Upper lobe of right lung (tissue), 1 donor: Measurements from ENCODE around the gene MLLT3. TPM values are rescaled to one million over a fixed set of nuclear protein-coding genes. Genes with fewer than 3 reads are reported as not detected.

Experiments used
- ATAC-seq: fragments of 200-7000 bp; cut with Tn5 transposase; one replicate; pipeline ENCODE4 v1.9.1; 2020; ENCODE audit warnings: mild to moderate bottlenecking, moderate library complexity
- DNase-seq: peaks from one replicate; pipeline ENCODE4 v3.0.0-alpha.2; 2020
- H3K27ac ChIP-seq: fragments of 200-600 bp; one replicate; pipeline ENCODE4 v1.8.0; 2022
- H3K27me3 ChIP-seq: fragments of 200-600 bp; one replicate; pipeline ENCODE4 v1.8.0; 2022; ENCODE audit warnings: mild to moderate bottlenecking
- H3K36me3 ChIP-seq: fragments of 200-600 bp; one replicate; pipeline ENCODE4 v1.8.0; 2022
- H3K4me1 ChIP-seq: fragments of 200-600 bp; one replicate; pipeline ENCODE4 v1.8.0; 2022
- H3K4me3 ChIP-seq: fragments of 200-600 bp; one replicate; pipeline ENCODE4 v1.8.0; 2022; ENCODE audit warnings: mild to moderate bottlenecking
- H3K9me3 ChIP-seq: fragments of 200-600 bp; one replicate; pipeline ENCODE4 v1.8.0; 2022
- intact Hi-C: fragments of 100-400 bp; cut with DNase I; formaldehyde crosslinking; loops from one replicate; pipeline ENCODE4 v1.11.0; 2022
- total RNA-seq: library from RNA; stranded (reverse); fragmentation: NEBNext Ultra II Directional; extraction: Animal tissue kit (Norgen Biotek cat#: 25700); gene quantifications from one replicate; pipeline ENCODE4 v1.2.1, GENCODE V29; 2021
- TF ChIP-seq, protein P1 (sequence below): fragments of 200-600 bp; IDR thresholded peaks from one replicate; pipeline ENCODE4 v1.8.0; 2022; ENCODE audit warnings: antibody characterized with exemption
- donor health status: DM: no; HTN: yes; CAD: no; lungs with severe emphysema.

MLLT3 gene
- total RNA-seq, 1 donor from 2014 or later: 15.4 TPM

DNA sequence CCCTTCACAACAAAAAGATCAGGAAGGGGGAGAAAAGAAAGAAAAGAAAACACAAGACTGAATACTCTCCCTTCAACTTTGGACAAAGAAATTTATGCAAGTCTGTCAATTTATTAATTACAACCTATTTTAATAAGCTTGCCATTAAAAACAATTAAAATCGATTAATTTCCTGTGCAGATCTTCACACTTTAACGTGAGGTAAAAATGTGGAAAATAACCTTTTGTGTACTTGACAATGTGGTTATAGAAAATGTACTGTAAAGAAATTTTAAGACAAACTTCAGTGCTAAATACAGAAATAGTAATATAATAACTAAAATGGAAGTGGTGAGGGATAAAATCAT, 2.7 kb upstream of the MLLT3 start:
- intact Hi-C loops: no loop called here
- H3K4me3 ChIP-seq: no peak overlapping the region
- ATAC-seq (no peak), DNase-seq (no peak)
- no peaks in the 10 kb centered on the region for H3K36me3 ChIP-seq
- no peaks in the 10 kb centered on the region for H3K27me3 ChIP-seq
- TF ChIP-seq, protein P1, sequence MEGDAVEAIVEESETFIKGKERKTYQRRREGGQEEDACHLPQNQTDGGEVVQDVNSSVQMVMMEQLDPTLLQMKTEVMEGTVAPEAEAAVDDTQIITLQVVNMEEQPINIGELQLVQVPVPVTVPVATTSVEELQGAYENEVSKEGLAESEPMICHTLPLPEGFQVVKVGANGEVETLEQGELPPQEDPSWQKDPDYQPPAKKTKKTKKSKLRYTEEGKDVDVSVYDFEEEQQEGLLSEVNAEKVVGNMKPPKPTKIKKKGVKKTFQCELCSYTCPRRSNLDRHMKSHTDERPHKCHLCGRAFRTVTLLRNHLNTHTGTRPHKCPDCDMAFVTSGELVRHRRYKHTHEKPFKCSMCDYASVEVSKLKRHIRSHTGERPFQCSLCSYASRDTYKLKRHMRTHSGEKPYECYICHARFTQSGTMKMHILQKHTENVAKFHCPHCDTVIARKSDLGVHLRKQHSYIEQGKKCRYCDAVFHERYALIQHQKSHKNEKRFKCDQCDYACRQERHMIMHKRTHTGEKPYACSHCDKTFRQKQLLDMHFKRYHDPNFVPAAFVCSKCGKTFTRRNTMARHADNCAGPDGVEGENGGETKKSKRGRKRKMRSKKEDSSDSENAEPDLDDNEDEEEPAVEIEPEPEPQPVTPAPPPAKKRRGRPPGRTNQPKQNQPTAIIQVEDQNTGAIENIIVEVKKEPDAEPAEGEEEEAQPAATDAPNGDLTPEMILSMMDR: no peak
- peaks cover 10% of the 10 kb centered on the region for H3K4me1 ChIP-seq
- H3K9me3 ChIP-seq: no peaks in the 10 kb centered on the region
- H3K27ac ChIP-seq: no peak overlapping the region

DNA sequence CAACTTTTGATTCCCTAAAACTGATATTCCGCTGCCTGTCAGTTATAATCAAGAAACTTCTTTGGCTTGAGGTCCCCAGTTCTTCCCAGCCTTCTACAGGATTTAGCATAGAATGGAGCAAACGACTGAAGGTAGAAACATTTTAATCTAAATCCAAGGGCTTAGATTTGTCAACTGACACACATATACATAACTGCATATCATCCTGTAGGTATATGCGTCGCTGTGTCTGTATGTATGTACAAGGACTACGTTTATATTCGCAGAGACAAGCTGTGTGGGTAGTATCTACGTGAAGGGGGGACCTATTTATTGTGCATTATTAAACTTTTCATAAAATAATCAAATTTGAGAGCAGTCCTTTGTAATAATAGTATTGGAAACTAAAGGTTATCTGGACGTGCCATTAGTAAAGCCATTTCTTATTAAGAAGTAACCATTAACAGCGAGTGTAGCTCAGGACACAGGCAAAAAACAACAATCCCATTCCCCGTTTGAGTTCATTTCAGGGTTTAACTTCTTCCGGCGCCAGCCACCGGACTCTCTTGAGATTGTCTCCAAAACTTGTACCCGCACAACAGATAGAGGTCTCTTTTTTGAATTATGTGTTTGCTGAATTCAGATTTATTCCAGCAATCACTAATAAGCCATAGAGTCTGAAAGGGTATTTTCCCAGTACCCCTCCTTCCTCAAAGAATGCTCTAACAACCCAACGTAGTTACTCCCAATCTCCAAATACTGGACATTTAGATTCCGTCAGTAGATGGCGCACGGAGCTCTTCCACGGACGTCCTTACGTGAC, 2.1 kb upstream of the MLLT3 start:
- Histone ChIP-seq H3K27ac (no peak overlapping the region), H3K27me3 (no peaks in the 10 kb centered on the region), H3K4me3 (peak overlapping the region; percentile 86), H3K4me1 (peaks cover 15% of the 10 kb centered on the region), H3K36me3 (no peaks in the 10 kb centered on the region), H3K9me3 (no peaks in the 10 kb centered on the region)
- TF ChIP-seq, protein P1: peak; percentile 76
- no peak for DNase-seq
- peak; percentile 32 for ATAC-seq
- intact Hi-C loops: no loop called here

DNA sequence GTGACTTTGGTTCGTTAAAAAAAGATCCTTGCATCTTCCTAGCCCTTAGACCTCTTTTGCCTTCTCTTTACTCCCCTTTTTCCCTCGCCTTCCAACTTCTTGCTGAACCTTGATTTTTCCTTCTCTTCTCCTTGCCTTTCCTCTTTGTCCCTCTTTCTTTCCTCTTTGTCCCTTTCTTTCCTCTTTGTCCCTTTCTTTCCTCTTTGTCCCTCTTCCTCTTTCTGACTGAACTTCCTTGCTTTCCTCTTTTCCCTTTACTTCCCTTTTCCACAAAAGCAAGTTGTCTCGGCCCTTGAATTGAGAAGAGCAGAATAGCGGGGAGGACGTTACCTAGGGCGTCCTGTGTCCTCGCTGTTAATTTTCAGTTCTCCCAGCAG, 1.4 kb upstream of the MLLT3 start:
- no peak overlapping the region for H3K27ac ChIP-seq
- H3K4me3 ChIP-seq: peak overlapping the region; percentile 86
- no peaks in the 10 kb centered on the region for H3K36me3 ChIP-seq
- intact Hi-C loops: no loop called here
- H3K4me1 ChIP-seq: peaks cover 19% of the 10 kb centered on the region
- no peaks in the 10 kb centered on the region for H3K9me3 ChIP-seq
- H3K27me3 ChIP-seq: no peaks in the 10 kb centered on the region
- ATAC-seq (no peak), DNase-seq (no peak)
- TF ChIP-seq, protein P1: no peak

DNA sequence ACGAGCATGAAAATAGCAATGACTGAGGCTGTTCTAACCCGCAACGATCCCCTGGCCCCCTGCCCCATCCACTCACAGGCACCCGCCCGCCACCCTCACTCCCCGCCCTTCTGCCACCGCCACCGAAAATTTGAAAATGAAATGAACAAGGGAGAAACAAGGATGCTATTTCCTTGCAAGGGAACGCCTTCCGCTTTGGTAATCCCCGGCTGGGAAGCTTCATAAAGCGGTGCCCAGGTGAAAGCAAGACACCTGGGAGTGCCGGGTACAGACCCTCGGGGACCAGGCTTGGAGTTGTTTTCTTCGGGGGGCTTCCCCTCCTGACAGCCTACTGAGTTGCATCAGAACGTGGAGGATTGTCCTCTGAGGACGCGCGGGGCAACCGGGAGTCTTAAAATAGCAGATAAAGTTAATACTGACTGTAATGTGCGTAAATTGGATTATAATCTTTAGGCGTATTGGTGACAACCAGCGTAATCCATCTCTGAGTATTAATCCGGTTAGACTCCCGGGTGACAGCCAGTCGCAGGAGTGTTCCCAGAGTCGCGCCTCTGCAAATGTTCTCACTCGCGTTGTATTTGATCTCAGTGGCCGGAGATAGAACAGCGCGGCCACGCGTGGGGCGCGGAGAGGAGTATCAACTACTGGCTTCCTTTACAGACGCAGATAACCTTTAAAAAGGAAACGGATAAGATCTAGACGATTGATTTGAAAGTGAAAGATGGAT, 885 bp upstream of the MLLT3 start:
- intact Hi-C loops: no loop called here
- TF ChIP-seq, protein P1: no peak
- no peak for ATAC-seq
- H3K27me3 ChIP-seq: no peaks in the 10 kb centered on the region
- H3K36me3 ChIP-seq: no peaks in the 10 kb centered on the region
- peaks cover 19% of the 10 kb centered on the region for H3K4me1 ChIP-seq
- DNase-seq: peak; percentile 65
- H3K27ac ChIP-seq: peak overlapping the region; percentile 44
- H3K9me3 ChIP-seq: no peaks in the 10 kb centered on the region
- H3K4me3 ChIP-seq: peak overlapping the region; percentile 86

DNA sequence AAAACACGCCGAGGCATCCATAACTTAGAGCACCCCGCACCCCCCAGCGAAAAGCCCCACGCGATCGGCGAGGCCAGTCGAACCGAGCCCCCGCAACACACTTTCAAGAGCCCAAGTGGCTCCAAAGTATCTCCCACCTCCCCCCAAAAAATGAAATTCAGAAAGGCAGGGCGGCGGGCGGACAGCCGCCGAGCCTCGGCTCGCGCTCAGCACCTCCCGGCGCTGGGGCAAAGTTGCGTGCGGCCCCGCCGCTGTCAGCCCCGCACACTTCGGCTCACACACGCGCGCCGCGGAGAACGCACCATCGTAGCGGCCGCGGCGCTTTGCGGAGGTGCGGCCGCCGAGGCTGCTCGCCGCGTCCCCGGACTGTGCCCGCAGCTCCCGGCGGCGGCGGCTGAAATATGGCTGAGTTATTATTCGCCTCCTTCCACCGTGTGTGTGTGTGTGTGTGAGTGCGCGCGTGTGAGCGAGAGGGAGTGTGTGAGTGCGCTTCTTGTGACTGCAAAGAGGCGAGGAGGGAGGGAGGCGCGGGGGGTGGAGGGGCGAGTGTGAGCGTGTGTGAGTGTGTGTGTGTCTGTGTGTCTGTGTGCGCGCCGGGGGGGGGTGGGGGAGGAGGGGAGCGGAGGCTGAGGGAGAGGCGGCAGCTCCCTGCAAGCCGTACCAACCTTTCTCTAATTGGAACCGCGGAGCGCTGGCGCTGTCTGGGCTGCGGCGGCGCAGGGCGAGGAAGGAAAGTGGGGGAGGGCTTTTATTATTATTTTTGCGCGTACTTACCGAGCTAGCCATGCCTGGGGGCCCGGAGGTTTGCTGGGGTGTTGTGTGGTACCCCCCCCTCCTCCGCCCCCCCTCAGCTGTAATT, 599 bp downstream of the MLLT3 start:
- peak; percentile 86 for DNase-seq
- TF ChIP-seq, protein P1: no peak
- intact Hi-C loops: no loop called here
- ATAC-seq: peak; percentile 65
- peak overlapping the region; percentile 78 for H3K27ac ChIP-seq
- H3K36me3 ChIP-seq: no peaks in the 10 kb centered on the region
- peaks cover 19% of the 10 kb centered on the region for H3K4me1 ChIP-seq
- H3K9me3 ChIP-seq: no peaks in the 10 kb centered on the region
- H3K4me3 ChIP-seq: peak overlapping the region; percentile 86
- no peaks in the 10 kb centered on the region for H3K27me3 ChIP-seq
